Neural cell (in vitro differentiated cells): ENCODE measurements around the gene LRRC18.
A peak's percentile ranks its signal among the peaks of the same experiment; 100 is the strongest.

ENCODE experiments used
- POLR2AphosphoS5 ChIP-seq: IDR thresholded peaks from 2 replicates; pipeline ENCODE4 v1.6.1; 2012
- RAD21 ChIP-seq: fragments of 450-650 bp; conservative IDR thresholded peaks from 2 replicates; pipeline ENCODE4 v1.6.1; 2014; ENCODE audit warnings: antibody characterized with exemption, mild to moderate bottlenecking, moderate library complexity
- TF ChIP-seq, protein P1 (sequence below): fragments of 450-650 bp; IDR thresholded peaks from 2 replicates; pipeline ENCODE4 v1.5.1; 2014; ENCODE audit warnings: antibody characterized with exemption, mild to moderate bottlenecking, moderate library complexity; ENCODE audit not compliant: poor library complexity, severe bottlenecking

DNA sequence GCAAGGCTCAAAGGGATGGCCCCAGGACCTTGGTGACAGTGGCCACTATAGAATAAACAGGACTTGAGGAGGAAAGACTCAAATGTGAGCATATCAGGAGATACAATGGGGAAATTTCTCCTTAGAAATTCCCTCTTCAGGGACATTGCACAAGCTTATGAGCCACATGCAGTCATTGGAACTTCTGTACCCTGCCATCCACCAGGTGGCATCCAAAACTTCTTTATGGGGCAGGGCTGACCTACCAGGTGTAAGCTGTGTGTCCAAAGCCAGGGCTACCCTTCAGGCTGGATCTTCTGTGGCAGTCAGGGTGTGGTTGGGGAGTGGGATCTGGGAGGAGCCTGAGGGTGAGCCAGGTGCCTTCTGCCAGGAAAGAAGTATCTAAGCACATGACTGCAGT lies 36.6 kb upstream of the LRRC18 start:
- TF ChIP-seq, protein P1, sequence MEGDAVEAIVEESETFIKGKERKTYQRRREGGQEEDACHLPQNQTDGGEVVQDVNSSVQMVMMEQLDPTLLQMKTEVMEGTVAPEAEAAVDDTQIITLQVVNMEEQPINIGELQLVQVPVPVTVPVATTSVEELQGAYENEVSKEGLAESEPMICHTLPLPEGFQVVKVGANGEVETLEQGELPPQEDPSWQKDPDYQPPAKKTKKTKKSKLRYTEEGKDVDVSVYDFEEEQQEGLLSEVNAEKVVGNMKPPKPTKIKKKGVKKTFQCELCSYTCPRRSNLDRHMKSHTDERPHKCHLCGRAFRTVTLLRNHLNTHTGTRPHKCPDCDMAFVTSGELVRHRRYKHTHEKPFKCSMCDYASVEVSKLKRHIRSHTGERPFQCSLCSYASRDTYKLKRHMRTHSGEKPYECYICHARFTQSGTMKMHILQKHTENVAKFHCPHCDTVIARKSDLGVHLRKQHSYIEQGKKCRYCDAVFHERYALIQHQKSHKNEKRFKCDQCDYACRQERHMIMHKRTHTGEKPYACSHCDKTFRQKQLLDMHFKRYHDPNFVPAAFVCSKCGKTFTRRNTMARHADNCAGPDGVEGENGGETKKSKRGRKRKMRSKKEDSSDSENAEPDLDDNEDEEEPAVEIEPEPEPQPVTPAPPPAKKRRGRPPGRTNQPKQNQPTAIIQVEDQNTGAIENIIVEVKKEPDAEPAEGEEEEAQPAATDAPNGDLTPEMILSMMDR, result peak; percentile 27
- TF ChIP-seq POLR2AphosphoS5 (no peak), RAD21 (no peak)
